Astrocyte (in vitro differentiated cells and primary cell): ENCODE measurements around the gene TSSK6.

Experiments used
- CTCF ChIP-seq: IDR thresholded peaks from 2 replicates; pipeline ENCODE4 v1.5.1; 2011; ENCODE audit warnings: low read depth, mild to moderate bottlenecking, inconsistent platforms, low read length, moderate library complexity; ENCODE audit not compliant: insufficient read depth
- EZH2 ChIP-seq: IDR thresholded peaks from 2 replicates; pipeline ENCODE4 v1.6.1; 2012; ENCODE audit warnings: mild to moderate bottlenecking, low read length, inconsistent platforms; ENCODE audit not compliant: insufficient read depth

GRCh38 chr19:19558636-19559035, 43.3 kb upstream of the TSSK6 start:
- TF ChIP-seq CTCF (no peak), EZH2 (no peak)
